Measurements from ENCODE around the gene GPR21.

GPR21 gene

GRCh38 chr9:123064716-123065115 is 31.2 kb downstream of the GPR21 start:
- Histone ChIP-seq H4K20me1 (ENCODE audit: insufficient read depth, low read length, poor library complexity, severe bottlenecking) (no peaks in the 10 kb centered on the region), H3K4me1 (ENCODE audit: insufficient read depth, low read length, poor library complexity, severe bottlenecking) (no peaks in the 10 kb centered on the region), H3K4me2 (ENCODE audit: low read depth, low read length, poor library complexity, severe bottlenecking) (no peak overlapping the region), H3K27me3 (ENCODE audit: insufficient read depth, low read length, poor library complexity, severe bottlenecking) (no peaks in the 10 kb centered on the region), H3K9me3 (ENCODE audit: insufficient read depth, low read depth, low read length) (no peaks in the 10 kb centered on the region), H3K36me3 (ENCODE audit: insufficient read depth, low read length) (peaks cover 42% of the 10 kb centered on the region), H3K4me3 (ENCODE audit: low read length, poor library complexity, severe bottlenecking) (no peak overlapping the region), H2AFZ (ENCODE audit: low read length) (no peak overlapping the region), H3K79me2 (ENCODE audit: insufficient read depth, low read length) (no peaks in the 10 kb centered on the region), H3K9ac (ENCODE audit: low read depth, low read length, poor library complexity, severe bottlenecking) (no peak overlapping the region), H3F3A (ENCODE audit: low read depth) (no peaks in the 10 kb centered on the region), H3K9me2 (replicated peaks; ENCODE audit: low read depth, low read length) (no peaks in the 10 kb centered on the region)
- TF ChIP-seq CTCF (conservative IDR thresholded peaks at IDR 0.05; ENCODE audit: low read length) (no peak), EZH2phosphoT487 (IDR thresholded peaks at IDR 0.05; ENCODE audit: borderline replicate concordance) (no peak)

DNA sequence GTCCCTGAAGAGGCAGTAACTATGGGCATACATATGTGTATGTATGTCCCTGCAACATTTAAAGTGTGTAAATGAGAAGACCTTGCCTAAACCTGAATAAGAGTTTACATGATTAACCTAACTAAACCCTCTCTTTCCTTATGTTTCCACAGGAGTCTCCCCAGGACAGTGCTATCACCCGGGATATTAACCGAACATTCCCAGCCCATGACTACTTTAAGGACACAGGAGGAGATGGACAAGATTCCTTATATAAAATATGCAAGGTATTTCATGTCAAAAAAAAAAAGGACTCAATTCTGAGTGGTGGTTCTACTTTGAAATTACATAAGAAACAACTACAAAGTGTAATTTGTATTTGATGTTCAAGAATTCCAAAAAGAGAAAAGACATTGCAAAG is 31.7 kb downstream of the GPR21 start:
- no peak for TF ChIP-seq CTCF (conservative IDR thresholded peaks at IDR 0.05; ENCODE audit: low read length)
- TF ChIP-seq EZH2phosphoT487 (IDR thresholded peaks at IDR 0.05; ENCODE audit: borderline replicate concordance): no peak
- Histone ChIP-seq H3K9me3 (ENCODE audit: insufficient read depth, low read depth, low read length) (no peaks in the 10 kb centered on the region), H3K9ac (ENCODE audit: low read depth, low read length, poor library complexity, severe bottlenecking) (no peak overlapping the region), H3K27me3 (ENCODE audit: insufficient read depth, low read length, poor library complexity, severe bottlenecking) (no peaks in the 10 kb centered on the region), H3K4me3 (ENCODE audit: low read length, poor library complexity, severe bottlenecking) (no peak overlapping the region), H3K79me2 (ENCODE audit: insufficient read depth, low read length) (no peaks in the 10 kb centered on the region), H3K9me2 (replicated peaks; ENCODE audit: low read depth, low read length) (no peaks in the 10 kb centered on the region), H3K36me3 (ENCODE audit: insufficient read depth, low read length) (peaks cover 46% of the 10 kb centered on the region), H3F3A (ENCODE audit: low read depth) (no peaks in the 10 kb centered on the region), H3K4me1 (ENCODE audit: insufficient read depth, low read length, poor library complexity, severe bottlenecking) (no peaks in the 10 kb centered on the region), H3K4me2 (ENCODE audit: low read depth, low read length, poor library complexity, severe bottlenecking) (no peak overlapping the region), H2AFZ (ENCODE audit: low read length) (no peak overlapping the region), H4K20me1 (ENCODE audit: insufficient read depth, low read length, poor library complexity, severe bottlenecking) (no peaks in the 10 kb centered on the region)

DNA sequence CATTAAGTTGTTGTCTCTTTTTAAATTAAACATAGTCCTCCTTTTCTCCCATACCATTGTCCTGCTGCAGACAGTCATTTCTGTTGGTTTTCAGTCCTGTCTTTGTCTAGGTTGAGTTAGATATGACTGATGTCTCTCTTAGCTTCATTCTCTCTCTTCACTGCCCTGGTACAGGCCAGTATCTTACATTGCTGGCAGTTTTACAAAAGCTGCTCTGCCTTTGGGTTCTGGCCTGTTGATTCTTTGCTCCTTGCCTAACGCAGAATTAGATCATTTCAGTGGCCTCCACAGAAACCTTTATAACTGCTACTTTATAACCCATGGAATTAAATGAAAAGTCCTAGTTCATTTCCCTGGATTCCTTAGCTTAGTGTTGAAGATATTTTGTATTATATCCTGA is 33.7 kb downstream of the GPR21 start:
- Histone ChIP-seq H3K4me2 (ENCODE audit: low read depth, low read length, poor library complexity, severe bottlenecking) (no peak overlapping the region), H3K9me3 (ENCODE audit: insufficient read depth, low read depth, low read length) (no peaks in the 10 kb centered on the region), H3K4me1 (ENCODE audit: insufficient read depth, low read length, poor library complexity, severe bottlenecking) (no peaks in the 10 kb centered on the region), H4K20me1 (ENCODE audit: insufficient read depth, low read length, poor library complexity, severe bottlenecking) (no peaks in the 10 kb centered on the region), H2AFZ (ENCODE audit: low read length) (no peak overlapping the region), H3K36me3 (ENCODE audit: insufficient read depth, low read length) (peaks cover 55% of the 10 kb centered on the region), H3K4me3 (ENCODE audit: low read length, poor library complexity, severe bottlenecking) (no peak overlapping the region), H3K9ac (ENCODE audit: low read depth, low read length, poor library complexity, severe bottlenecking) (no peak overlapping the region), H3K79me2 (ENCODE audit: insufficient read depth, low read length) (no peaks in the 10 kb centered on the region), H3K27me3 (ENCODE audit: insufficient read depth, low read length, poor library complexity, severe bottlenecking) (no peaks in the 10 kb centered on the region), H3K9me2 (replicated peaks; ENCODE audit: low read depth, low read length) (no peaks in the 10 kb centered on the region), H3F3A (ENCODE audit: low read depth) (no peaks in the 10 kb centered on the region)
- TF ChIP-seq EZH2phosphoT487 (IDR thresholded peaks at IDR 0.05; ENCODE audit: borderline replicate concordance) (no peak), CTCF (conservative IDR thresholded peaks at IDR 0.05; ENCODE audit: low read length) (no peak)

Data from Loucy (cell line).